Keratinocyte (primary cell): ENCODE measurements around the gene TBCD.
"Not testable (repeated sequence)": the region's sequence is repeated elsewhere in the genome, so short reads cannot be mapped to it uniquely, and the experiment has no call there.

ENCODE experiments used
- CTCF ChIP-seq, 3 experiments: IDR thresholded peaks in 1 of 3; conservative IDR thresholded peaks in 1 of 3; optimal IDR thresholded peaks in 1 of 3; 2 replicates in 2 of 3; 3 replicates in 1 of 3; pipeline versions ENCODE3 to v1.5.1; 2011; ENCODE audit warnings: low read length in 3 of 3, mild to moderate bottlenecking in 3 of 3, moderate library complexity in 2 of 3, control low read depth in 1 of 3, inconsistent platforms in 1 of 3; ENCODE audit not compliant: insufficient read depth in 2 of 3; ENCODE audit errors: extremely low read depth in 1 of 3
- EZH2 ChIP-seq: IDR thresholded peaks from one replicate; pipeline ENCODE4 v1.6.1; 2012; ENCODE audit warnings: inconsistent platforms, mild to moderate bottlenecking, low read length, moderate library complexity

GRCh38 chr17:82785581-82785980, 33.7 kb downstream of the TBCD start:
- not testable (repeated sequence) for TF ChIP-seq CTCF (optimal IDR thresholded peaks at IDR 0.05 in 1 of 3, IDR thresholded peaks at IDR 0.05 in 1 of 3, conservative IDR thresholded peaks at IDR 0.05 in 1 of 3; ENCODE audit: extremely low read depth in 1 of 3, insufficient read depth in 2 of 3, low read length in 3 of 3); EZH2
